WTC11 (cell line): ENCODE measurements around the gene CRYGN. TPM values are rescaled to one million over a fixed set of nuclear protein-coding genes. Genes with fewer than 3 reads are reported as not detected.

Source experiments
- ATAC-seq: fragments of 200-7000 bp; cut with Tn5 transposase; 2 replicates; pipeline ENCODE4 v1.10.0; 2021; ENCODE audit warnings: mild to moderate bottlenecking, moderate library complexity
- CTCF ChIA-PET: fragments of 300-600 bp; sonication (Branson Sonifier 250); formaldehyde crosslinking; loops from one replicate; lab custom pipeline; 2021; ENCODE audit warnings: antibody characterized with exemption; lab: Charles Lee
- POLR2A ChIA-PET: fragments of 350-600 bp; sonication (Branson Sonifier 250); formaldehyde crosslinking; loops from one replicate; lab custom pipeline; 2021; ENCODE audit warnings: antibody characterized with exemption; lab: Charles Lee
- DNase-seq: peaks from one replicate; pipeline ENCODE4 v3.0.0; 2021; ENCODE audit warnings: low spot score
- H3K27ac Mint-ChIP-seq: 2 replicates; pipeline ENCODE4 v1.8.0; 2021; ENCODE audit warnings: mixed read lengths
- H3K27me3 Mint-ChIP-seq: 2 replicates; pipeline ENCODE4 v1.8.0; 2021; ENCODE audit warnings: low read depth, mild to moderate bottlenecking, moderate library complexity, mixed read lengths
- H3K36me3 Mint-ChIP-seq: 2 replicates; pipeline ENCODE4 v1.8.0; 2021; ENCODE audit warnings: mixed read lengths
- H3K4me1 Mint-ChIP-seq: 2 replicates; pipeline ENCODE4 v1.8.0; 2022; ENCODE audit warnings: mixed read lengths
- H3K4me3 Mint-ChIP-seq: 2 replicates; pipeline ENCODE4 v1.8.0; 2021; ENCODE audit warnings: mild to moderate bottlenecking, moderate library complexity, mixed read lengths
- H3K9me3 Mint-ChIP-seq: 2 replicates; pipeline ENCODE4 v1.8.0; 2021; ENCODE audit warnings: mixed read lengths
- CBFB ChIP-seq: sonication (generic); formaldehyde crosslinking; IDR thresholded peaks from 2 replicates; pipeline ENCODE4 v1.8.1; 2022; ENCODE audit warnings: mild to moderate bottlenecking, low read depth, missing genetic modification reagents
- CREB1 ChIP-seq: sonication (generic); formaldehyde crosslinking; IDR thresholded peaks from 2 replicates; pipeline ENCODE4 v1.8.0; 2023; ENCODE audit warnings: mild to moderate bottlenecking, missing genetic modification reagents
- E2F4 ChIP-seq: sonication (generic); formaldehyde crosslinking; IDR thresholded peaks from 2 replicates; pipeline ENCODE4 v1.8.1; 2022; ENCODE audit warnings: low read depth, mild to moderate bottlenecking, moderate library complexity, missing genetic modification reagents, borderline replicate concordance
- ESRRA ChIP-seq: sonication (generic); formaldehyde crosslinking; IDR thresholded peaks from 2 replicates; pipeline ENCODE4 v1.8.1; 2022; ENCODE audit warnings: mild to moderate bottlenecking, missing genetic modification reagents, borderline replicate concordance
- ETV6 ChIP-seq: sonication (generic); formaldehyde crosslinking; IDR thresholded peaks from 2 replicates; pipeline ENCODE4 v1.8.1; 2022; ENCODE audit warnings: mild to moderate bottlenecking, missing genetic modification reagents
- GABPB1 ChIP-seq: sonication (generic); formaldehyde crosslinking; IDR thresholded peaks from 2 replicates; pipeline ENCODE4 v1.8.1; 2023; ENCODE audit warnings: mild to moderate bottlenecking, missing genetic modification reagents
- GRHL2 ChIP-seq: fragments of 250-450 bp; sonication (Bioruptor Pico); IDR thresholded peaks from 2 replicates; pipeline ENCODE4 v1.8.0; 2022; ENCODE audit warnings: mild to moderate bottlenecking, moderate library complexity; ENCODE audit not compliant: insufficient replicate concordance, severe bottlenecking
- HMGA2 ChIP-seq: fragments of 250-450 bp; sonication (Bioruptor Pico); IDR thresholded peaks from 2 replicates; pipeline ENCODE4 v1.4.0; 2021; ENCODE audit warnings: mild to moderate bottlenecking, moderate library complexity
- JUN ChIP-seq: sonication (generic); formaldehyde crosslinking; IDR thresholded peaks from 2 replicates; pipeline ENCODE4 v1.8.0; 2023; ENCODE audit warnings: mild to moderate bottlenecking, missing genetic modification reagents
- KAT7 ChIP-seq: sonication (generic); formaldehyde crosslinking; IDR thresholded peaks from 2 replicates; pipeline ENCODE4 v1.8.1; 2023; ENCODE audit warnings: missing genetic modification reagents, mild to moderate bottlenecking, borderline replicate concordance
- MYBL2 ChIP-seq: sonication (generic); formaldehyde crosslinking; IDR thresholded peaks from 2 replicates; pipeline ENCODE4 v1.8.1; 2023; ENCODE audit warnings: mild to moderate bottlenecking, moderate library complexity, missing genetic modification reagents
- OVOL2 ChIP-seq: fragments of 250-450 bp; sonication (Bioruptor Pico); IDR thresholded peaks from 2 replicates; pipeline ENCODE4 v1.9.0; 2021; ENCODE audit warnings: mild to moderate bottlenecking, borderline replicate concordance
- PREB ChIP-seq: sonication (generic); formaldehyde crosslinking; IDR thresholded peaks from 2 replicates; pipeline ENCODE4 v1.8.1; 2022; ENCODE audit warnings: mild to moderate bottlenecking, missing genetic modification reagents, moderate library complexity, borderline replicate concordance
- RORB ChIP-seq: fragments of 250-450 bp; sonication (Bioruptor Pico); IDR thresholded peaks from 2 replicates; pipeline ENCODE4 v1.9.0; 2021; ENCODE audit warnings: mild to moderate bottlenecking
- SMAD4 ChIP-seq: sonication (generic); formaldehyde crosslinking; IDR thresholded peaks from 2 replicates; pipeline ENCODE4 v1.8.0; 2022; ENCODE audit warnings: mild to moderate bottlenecking, missing genetic modification reagents
- SOX15 ChIP-seq: fragments of 250-450 bp; sonication (Bioruptor Pico); IDR thresholded peaks from 2 replicates; pipeline ENCODE4 v1.9.0; 2021; ENCODE audit warnings: mild to moderate bottlenecking
- TP53 ChIP-seq: sonication (generic); formaldehyde crosslinking; IDR thresholded peaks from 2 replicates; pipeline ENCODE4 v1.8.1; 2023; ENCODE audit warnings: mild to moderate bottlenecking, missing genetic modification reagents
- ZNF396 ChIP-seq: fragments of 250-450 bp; sonication (Bioruptor Pico); IDR thresholded peaks from 2 replicates; pipeline ENCODE4 v1.8.0; 2021; ENCODE audit warnings: mild to moderate bottlenecking, moderate library complexity, borderline replicate concordance
- total RNA-seq: library from RNA; stranded (reverse); gene quantifications from 3 replicates; pipeline ENCODE4 v1.2.3, GENCODE V29; 2021
- TF ChIP-seq, protein P1 (sequence below): sonication (generic); formaldehyde crosslinking; IDR thresholded peaks from 2 replicates; pipeline ENCODE4 v1.8.0; 2023; ENCODE audit warnings: missing genetic modification reagents, mild to moderate bottlenecking, borderline replicate concordance
- TF ChIP-seq, protein P2 (sequence below): sonication (generic); formaldehyde crosslinking; IDR thresholded peaks from 2 replicates; pipeline ENCODE4 v1.8.1; 2023; ENCODE audit warnings: mild to moderate bottlenecking, moderate library complexity, missing genetic modification reagents

Gene CRYGN
- total RNA-seq, 1 experiment from 2014 or later: 1.5 TPM

DNA sequence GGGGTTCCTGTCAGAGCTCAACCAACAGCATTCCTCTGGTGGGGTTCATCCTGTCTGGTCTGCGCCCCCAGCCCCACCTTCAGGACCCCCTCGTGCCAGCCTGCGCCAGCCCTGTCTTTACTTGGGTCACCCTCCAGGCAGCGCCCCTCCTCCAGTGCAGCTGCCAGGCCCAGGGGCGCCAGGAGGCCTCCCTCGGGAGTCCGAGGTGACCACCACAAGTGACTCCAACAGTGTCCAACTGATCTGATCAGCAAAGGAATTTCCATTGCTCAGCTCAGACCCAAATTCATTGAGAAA is 40.7 kb downstream of the CRYGN start:
- CTCF ChIA-PET: interaction anchor here (1.0 to 3.0 kb wide), 4 partner anchors 11 to 49 kb away, joined by 3 to 16 read pairs (median 5); partner anchors contain the start of gene WDR86
- no peak overlapping the region for H3K4me3 Mint-ChIP-seq
- H3K4me1 Mint-ChIP-seq: peaks cover 19% of the 10 kb centered on the region
- TF ChIP-seq RORB (CRISPR knock-in tag): no peak
- no peak for TF ChIP-seq HMGA2 (CRISPR knock-in tag)
- TF ChIP-seq MYBL2 (CRISPR knock-in tag): no peak
- TF ChIP-seq, all 79 proteins: peak for 0
- no peaks in the 10 kb centered on the region for H3K27me3 Mint-ChIP-seq
- POLR2A ChIA-PET: no interaction called here
- peaks cover 13% of the 10 kb centered on the region for H3K36me3 Mint-ChIP-seq
- H3K9me3 Mint-ChIP-seq: peaks cover 8% of the 10 kb centered on the region
- ATAC-seq: no peak
- H3K27ac Mint-ChIP-seq: 0 out of 2 replicates have a peak overlapping the region, but pooled peaks have one; percentile 37
- no peak for DNase-seq

- CTCF ChIA-PET: interaction anchor here (1.0 to 3.0 kb wide), 4 partner anchors 12 to 50 kb away, joined by 3 to 16 read pairs (median 5); partner anchors contain the start of gene WDR86
- POLR2A ChIA-PET: interaction anchor here (0.6 kb wide), 1 partner anchor 43 kb away, joined by 3 read pairs; no protein-coding TSS in a partner anchor
- Mint-ChIP-seq H3K27ac (peak overlapping the region; percentile 37; the same call in 1 of the 2 replicates), H3K4me3 (no peak overlapping the region), H3K36me3 (peaks cover 13% of the 10 kb centered on the region), H3K4me1 (peaks cover 16% of the 10 kb centered on the region), H3K9me3 (peaks cover 8% of the 10 kb centered on the region), H3K27me3 (no peaks in the 10 kb centered on the region)
- no peak for TF ChIP-seq OVOL2
- no peak for TF ChIP-seq SOX15 (CRISPR knock-in tag)
- DNase-seq (no peak), ATAC-seq (peak; percentile 29; the same call in 1 of the 2 replicates)
These were observed 41.3 kb downstream of the CRYGN start for GRCh38 chr7:151398446-151399304.

- H3K36me3 Mint-ChIP-seq: peaks cover 13% of the 10 kb centered on the region
- H3K4me1 Mint-ChIP-seq: peaks cover 16% of the 10 kb centered on the region
- H3K27ac Mint-ChIP-seq: no peak overlapping the region
- no peaks in the 10 kb centered on the region for H3K27me3 Mint-ChIP-seq
- POLR2A ChIA-PET: no interaction called here
- peaks cover 8% of the 10 kb centered on the region for H3K9me3 Mint-ChIP-seq
- ATAC-seq: no peak
- no peak for DNase-seq
- CTCF ChIA-PET: interaction anchor here (1.4 kb wide), 1 partner anchor 51 kb away, joined by 4 read pairs; no protein-coding TSS in a partner anchor
- no peak overlapping the region for H3K4me3 Mint-ChIP-seq
- TF ChIP-seq, protein P1, sequence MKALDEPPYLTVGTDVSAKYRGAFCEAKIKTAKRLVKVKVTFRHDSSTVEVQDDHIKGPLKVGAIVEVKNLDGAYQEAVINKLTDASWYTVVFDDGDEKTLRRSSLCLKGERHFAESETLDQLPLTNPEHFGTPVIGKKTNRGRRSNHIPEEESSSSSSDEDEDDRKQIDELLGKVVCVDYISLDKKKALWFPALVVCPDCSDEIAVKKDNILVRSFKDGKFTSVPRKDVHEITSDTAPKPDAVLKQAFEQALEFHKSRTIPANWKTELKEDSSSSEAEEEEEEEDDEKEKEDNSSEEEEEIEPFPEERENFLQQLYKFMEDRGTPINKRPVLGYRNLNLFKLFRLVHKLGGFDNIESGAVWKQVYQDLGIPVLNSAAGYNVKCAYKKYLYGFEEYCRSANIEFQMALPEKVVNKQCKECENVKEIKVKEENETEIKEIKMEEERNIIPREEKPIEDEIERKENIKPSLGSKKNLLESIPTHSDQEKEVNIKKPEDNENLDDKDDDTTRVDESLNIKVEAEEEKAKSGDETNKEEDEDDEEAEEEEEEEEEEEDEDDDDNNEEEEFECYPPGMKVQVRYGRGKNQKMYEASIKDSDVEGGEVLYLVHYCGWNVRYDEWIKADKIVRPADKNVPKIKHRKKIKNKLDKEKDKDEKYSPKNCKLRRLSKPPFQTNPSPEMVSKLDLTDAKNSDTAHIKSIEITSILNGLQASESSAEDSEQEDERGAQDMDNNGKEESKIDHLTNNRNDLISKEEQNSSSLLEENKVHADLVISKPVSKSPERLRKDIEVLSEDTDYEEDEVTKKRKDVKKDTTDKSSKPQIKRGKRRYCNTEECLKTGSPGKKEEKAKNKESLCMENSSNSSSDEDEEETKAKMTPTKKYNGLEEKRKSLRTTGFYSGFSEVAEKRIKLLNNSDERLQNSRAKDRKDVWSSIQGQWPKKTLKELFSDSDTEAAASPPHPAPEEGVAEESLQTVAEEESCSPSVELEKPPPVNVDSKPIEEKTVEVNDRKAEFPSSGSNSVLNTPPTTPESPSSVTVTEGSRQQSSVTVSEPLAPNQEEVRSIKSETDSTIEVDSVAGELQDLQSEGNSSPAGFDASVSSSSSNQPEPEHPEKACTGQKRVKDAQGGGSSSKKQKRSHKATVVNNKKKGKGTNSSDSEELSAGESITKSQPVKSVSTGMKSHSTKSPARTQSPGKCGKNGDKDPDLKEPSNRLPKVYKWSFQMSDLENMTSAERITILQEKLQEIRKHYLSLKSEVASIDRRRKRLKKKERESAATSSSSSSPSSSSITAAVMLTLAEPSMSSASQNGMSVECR: no peak
- TF ChIP-seq GABPB1 (CRISPR knock-in tag) (no peak), RORB (CRISPR knock-in tag) (no peak), ETV6 (CRISPR knock-in tag) (no peak), CBFB (CRISPR knock-in tag) (no peak), SMAD4 (CRISPR knock-in tag) (no peak), JUN (CRISPR knock-in tag) (no peak), ESRRA (CRISPR knock-in tag) (no peak), GRHL2 (no peak), CREB1 (no peak), TP53 (CRISPR knock-in tag) (no peak), KAT7 (CRISPR knock-in tag) (no peak), E2F4 (CRISPR knock-in tag) (no peak), SOX15 (CRISPR knock-in tag) (no peak), PREB (no peak), ZNF396 (CRISPR knock-in tag) (no peak)
- TF ChIP-seq, protein P2, sequence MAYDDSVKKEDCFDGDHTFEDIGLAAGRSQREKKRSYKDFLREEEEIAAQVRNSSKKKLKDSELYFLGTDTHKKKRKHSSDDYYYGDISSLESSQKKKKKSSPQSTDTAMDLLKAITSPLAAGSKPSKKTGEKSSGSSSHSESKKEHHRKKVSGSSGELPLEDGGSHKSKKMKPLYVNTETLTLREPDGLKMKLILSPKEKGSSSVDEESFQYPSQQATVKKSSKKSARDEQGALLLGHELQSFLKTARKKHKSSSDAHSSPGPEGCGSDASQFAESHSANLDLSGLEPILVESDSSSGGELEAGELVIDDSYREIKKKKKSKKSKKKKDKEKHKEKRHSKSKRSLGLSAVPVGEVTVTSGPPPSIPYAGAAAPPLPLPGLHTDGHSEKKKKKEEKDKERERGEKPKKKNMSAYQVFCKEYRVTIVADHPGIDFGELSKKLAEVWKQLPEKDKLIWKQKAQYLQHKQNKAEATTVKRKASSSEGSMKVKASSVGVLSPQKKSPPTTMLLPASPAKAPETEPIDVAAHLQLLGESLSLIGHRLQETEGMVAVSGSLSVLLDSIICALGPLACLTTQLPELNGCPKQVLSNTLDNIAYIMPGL: no peak
These were observed 42.9 kb downstream of the CRYGN start for GRCh38 chr7:151397026-151397425.
